NCI-H2081 (cell line): ENCODE results near the gene EXOC6B.

Source experiments
- DNase-seq, 2 experiments: peaks; one replicate each; lab custom pipeline; 2025; lab: John Stamatoyannopoulos, UW

The EXOC6B gene

DNA sequence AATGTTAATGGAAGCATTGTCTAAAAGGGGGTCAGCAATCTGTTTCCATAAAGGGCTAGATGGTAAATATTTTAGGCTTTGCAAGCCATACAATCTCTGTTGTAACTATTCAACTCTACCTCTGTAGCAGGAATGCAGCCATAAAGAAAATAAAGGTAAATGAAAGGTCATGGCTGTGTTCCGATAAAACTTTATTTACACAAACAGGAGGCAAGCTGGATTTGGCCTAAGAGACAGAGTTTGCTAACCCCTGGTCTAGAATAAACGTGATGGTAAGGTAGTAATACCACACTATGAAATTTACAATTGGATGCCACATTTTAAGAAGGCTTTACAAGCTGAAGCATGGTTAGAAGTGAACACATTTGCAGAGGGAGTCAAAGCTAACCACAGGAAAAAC is 91.4 kb downstream of the EXOC6B start:
- no peak for DNase-seq

DNA sequence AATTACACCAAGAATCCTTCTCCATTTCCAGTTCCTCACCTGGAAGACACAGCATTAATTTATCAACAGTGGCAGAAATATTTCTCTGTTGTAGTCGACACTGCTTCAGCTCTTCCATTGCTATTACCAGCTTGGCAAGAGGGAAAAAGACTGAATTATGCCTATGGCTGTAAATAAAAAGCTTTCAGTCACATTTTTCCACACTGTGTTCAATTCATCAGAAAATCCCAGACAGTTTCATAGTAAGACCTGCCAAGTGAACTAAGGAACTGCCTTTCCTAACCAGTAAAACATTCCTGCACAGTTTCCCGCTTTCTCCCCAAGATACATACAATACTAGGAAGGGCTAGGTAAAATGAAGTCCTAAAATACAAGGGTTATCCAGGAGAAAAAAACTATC is 94.7 kb downstream of the EXOC6B start:
- DNase-seq = no peak

DNA sequence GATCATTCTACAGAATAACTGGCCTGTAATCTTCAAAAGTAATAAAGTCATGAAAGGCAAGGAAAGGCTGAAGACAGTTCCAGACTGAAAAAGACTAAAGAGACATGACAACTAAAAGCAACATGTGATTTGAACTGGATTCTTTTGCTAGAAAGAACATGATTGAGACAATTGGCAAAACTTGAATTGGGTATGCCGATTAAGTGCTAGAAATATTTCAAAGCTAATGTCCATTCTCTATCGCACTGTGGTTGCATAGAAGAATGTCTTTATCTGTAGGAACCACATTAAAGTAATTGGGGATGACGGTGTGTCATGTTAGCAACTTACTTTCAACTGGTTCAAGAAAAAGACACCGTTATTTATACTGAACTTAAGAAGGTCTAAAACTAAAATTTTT is 98.5 kb downstream of the EXOC6B start:
- no peak for DNase-seq

DNA sequence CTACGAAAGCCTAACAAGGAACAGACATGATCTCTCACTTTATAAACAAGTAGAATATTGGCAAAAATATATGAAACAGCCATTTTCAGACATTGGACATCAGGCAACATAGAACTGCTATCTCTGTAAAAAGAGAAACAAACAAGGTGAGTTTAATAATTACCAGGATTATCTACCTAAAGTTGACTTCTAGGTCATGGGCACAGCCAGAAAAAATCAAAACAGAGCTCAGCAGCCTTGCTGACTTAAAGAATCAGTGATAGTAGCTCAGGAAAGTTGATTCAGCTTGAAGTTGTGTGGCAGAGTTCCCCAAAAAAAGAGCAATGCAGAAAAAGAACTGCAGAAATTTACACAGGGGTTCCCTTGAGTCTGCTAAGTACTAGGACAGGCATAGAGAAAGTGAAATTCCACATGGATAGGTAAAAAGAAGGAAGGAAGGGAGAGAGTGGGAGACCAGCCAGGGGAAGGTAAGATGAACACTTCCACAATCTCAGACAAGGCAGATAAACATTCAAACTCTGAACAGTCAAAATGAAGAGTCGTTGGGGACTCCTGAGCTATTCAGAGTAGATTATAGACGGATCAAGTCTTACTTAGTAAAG is 102.0 kb downstream of the EXOC6B start:
- no peak for DNase-seq

DNA sequence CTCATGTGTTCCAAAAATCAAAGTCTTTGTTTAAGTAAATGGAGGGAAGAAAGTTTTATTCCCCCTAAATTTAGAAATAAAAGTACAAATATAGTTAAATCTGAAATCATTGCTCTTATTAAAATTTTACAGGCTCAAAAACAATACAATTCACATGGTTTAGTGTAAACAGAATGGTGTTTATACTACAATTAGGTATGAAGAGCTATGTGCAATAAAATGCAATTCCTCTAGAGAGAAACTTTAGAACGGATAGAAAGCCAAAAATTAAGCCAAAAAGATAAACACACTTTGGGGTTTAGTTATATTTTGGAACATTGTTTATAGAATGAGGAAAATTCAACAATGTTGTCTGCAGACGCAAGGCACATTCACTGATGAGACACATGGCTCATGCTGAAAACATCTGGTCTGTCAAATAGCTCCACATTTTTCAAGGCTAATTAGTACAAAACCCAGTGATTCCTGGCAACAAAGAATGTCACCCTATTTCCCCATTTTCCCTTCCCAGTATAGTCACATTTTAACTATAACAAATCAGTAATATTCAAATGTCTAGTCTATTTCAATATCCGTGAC is 103.3 kb downstream of the EXOC6B start:
- DNase-seq = no peak

DNA sequence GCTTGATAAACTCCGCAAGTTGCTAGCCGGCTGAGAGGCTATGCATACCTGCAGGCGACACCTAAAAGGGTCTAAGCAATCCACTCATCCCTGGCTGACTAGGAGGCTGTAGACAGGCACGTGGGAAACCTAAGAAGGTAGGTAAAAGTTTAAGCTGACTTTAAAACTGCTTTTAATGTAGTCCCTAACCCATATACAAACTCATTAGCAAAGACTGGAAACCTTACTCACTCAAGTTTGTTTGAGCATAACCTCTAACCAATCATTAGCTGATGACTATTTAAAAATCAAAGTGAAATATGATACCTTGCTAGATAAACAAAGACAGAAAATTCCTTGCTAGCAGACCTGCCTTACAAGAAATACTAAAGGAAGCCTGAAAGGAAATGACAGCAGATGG is 106.4 kb downstream of the EXOC6B start:
- no peak for DNase-seq

- DNase-seq = no peak
These were observed 107.0 kb downstream of the EXOC6B start for GRCh38 chr2:72718876-72719275.

DNA sequence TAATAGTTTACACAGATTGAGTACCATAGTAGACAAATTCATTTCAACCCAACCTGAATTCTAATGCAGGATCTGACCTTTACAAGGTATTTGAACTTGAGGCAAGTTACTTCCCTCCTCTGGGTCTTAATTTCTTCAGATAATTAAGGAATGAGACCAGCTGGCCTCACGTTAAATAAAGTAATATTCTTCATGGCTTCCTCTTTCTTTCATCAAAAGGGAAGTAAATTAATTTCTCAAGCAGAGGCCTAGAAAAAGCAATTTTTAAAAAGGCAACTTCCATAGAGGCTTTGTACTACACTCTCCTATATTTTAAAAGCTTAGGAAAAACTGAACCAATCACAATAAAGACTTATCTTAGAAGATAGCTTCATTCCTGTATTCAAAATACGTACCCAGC is 109.2 kb downstream of the EXOC6B start:
- no peak for DNase-seq

GRCh38 chr2:72713857-72714256 is 112.0 kb downstream of the EXOC6B start:
- DNase-seq = no peak

DNA sequence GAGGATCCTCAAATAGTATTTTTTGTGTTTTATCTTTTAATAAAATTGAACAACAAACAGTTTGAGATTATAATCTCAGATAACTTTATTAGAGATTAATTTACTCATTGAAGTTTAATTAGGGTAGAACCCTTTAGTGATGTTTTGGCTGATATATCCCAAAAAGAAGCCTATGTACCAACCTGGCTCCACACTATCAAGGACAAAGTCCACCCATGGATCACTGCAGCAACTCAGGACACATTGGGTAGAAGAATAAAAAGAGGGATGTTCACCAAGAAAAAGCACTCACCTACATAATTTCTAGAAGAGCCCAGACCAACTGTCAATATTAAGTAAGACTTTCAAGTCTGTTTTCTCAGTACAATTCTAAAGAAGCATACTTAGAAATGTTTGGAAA is 112.9 kb downstream of the EXOC6B start:
- DNase-seq = no peak

GRCh38 chr2:72712304-72712703 is 113.5 kb downstream of the EXOC6B start:
- DNase-seq = no peak

DNA sequence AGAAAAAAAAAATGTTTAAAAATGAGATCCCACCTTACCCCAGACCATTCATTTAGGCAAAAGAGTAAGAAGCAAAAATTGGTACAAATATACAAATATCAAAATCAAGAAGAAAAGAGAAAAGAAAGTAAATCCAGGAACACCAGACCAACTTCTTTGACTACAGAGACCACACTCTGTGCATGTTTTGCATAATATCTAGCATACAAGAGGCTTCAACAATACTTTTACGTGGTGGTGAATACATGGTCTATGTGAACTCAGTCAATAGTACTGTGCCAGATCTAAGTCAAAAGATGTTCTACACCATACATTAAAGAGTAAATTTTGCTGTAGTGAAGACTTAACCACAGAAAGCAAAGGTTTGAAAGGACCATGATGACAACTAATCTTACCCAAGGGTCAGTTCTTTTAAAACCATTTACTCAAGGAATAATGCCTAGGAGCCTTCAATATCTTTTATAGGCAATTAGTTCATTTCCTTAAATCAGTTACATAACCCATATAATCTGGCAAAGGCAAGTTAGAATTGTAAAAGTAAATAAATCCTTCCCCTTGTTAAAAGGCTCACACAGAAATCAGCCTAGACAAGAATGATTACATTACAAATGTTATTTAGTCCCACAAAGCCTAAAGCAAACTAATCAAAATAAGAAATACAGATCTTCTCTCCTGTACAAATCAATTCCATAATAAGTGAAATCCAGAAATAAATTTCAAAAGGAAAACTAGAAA is 115.2 kb downstream of the EXOC6B start:
- DNase-seq = no peak

- no peak for DNase-seq
These were observed 117.6 kb downstream of the EXOC6B start for GRCh38 chr2:72708236-72708635.

DNA sequence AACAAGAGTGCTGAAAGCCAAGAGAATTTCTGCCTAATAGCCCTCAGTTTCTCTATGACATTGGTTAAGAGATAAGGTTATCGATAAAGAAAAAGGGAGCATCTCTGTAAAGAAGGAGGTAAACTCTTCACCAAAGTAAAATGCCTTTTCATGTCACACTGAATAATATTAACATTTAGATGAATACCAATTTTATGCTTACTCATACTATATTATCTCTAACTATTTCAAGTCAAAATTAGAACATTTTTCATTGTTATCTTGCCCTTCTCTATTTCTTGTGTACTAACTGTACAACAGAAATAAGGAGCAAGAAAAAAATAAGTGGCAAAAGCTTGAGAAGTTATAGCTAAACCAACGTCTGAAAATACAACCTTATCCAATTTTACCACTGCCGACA is 127.5 kb downstream of the EXOC6B start:
- no peak for DNase-seq

DNA sequence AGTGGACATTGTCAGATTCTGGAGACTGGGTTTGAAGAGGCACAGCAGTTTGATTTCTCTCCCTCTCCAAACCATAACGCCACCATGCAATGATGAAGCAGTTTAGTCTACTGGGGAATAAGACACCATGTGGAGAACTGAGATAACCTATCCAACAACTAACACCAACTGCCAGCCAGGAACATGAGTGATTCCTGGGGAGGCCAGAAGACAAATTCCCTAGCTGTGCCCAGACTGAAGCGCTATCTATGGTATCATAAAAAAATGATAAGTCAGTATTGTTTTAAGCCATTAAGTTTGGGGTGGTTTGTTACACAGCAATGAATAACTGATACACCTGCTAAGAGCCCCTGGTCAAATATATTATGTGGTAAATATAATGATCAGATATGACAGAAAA is 129.3 kb downstream of the EXOC6B start:
- no peak for DNase-seq

DNA sequence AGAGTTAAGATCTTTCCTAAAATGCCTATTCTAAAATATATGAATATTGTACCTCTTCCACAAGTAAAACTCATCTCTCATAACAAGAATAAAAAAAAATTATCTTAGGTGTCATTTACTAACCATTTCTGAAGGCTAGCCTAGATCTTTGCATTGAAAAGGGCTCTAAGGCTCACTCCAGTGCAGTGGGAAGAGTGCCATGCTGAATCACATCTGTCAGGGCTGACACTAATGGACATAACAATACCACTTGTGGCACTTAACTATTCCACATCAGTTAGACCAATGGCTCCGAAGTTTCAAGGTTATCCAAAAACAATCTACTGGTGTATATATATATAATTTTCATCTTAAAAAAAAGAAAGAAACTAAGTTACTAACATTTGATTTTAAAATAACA is 130.2 kb downstream of the EXOC6B start:
- DNase-seq = no peak

- DNase-seq = peak; percentile 14 to 50
These were observed 130.9 kb downstream of the EXOC6B start for GRCh38 chr2:72694715-72695496.

GRCh38 chr2:72689579-72690195 is 136.1 kb downstream of the EXOC6B start:
- no peak for DNase-seq

DNA sequence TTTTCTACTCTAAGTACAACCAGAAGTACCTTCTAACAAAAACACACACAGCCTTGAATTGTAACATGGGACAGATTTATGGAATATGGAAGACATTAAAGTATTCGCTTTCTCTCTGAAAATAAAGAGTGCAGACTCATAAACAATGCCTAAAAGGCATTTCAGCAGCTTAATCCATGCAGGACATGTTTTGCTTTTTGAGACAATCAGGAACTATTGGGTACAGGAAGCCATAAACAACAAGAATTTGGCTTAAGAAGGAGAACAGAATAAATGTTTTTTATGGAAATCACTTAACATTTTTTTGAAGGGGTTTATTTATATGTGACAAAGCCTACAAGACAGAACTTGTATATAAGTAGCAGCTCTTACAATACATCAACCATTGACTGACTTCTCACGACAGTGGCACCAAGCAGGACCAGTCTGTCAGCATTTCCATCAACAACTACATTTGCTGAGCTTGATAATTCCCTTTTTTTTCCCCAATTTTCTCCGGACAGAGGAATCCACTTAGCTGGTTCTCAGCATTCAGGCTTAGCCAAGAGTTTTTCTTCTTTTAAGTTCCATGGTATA is 140.1 kb downstream of the EXOC6B start:
- no peak for DNase-seq

DNA sequence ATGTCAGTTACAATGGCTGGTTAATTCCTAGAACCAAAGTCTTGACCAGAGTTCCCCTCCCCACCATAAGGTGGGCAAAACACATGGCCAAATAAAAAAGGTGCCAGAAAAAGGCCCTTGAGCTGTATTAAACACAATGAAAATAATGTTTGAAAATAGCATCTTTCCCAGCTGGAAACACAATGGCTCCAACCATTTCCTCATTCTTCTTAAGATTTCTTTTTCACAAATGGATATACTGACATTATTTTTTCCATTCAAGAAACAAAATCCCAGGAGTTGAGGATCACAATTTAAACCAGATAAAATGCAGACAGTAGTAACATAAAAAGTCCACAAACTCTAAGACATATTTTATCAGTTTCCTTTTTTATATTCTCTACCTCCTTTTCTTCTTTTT is 143.8 kb downstream of the EXOC6B start:
- no peak for DNase-seq

GRCh38 chr2:72681016-72681995 is 144.5 kb downstream of the EXOC6B start:
- no peak for DNase-seq
